NCI-H2171 treated with DMSO at 0.1 percent for 48 hours (cell line): ENCODE data around the gene KIT.
"Not testable (repeated sequence)": the region's sequence is repeated elsewhere in the genome, so short reads cannot be mapped to it uniquely, and the experiment has no call there.

Experiments used
- DNase-seq: peaks from one replicate; lab custom pipeline; 2025; lab: John Stamatoyannopoulos, UW

The KIT gene

GRCh38 chr4:54657551-54658251 lies at the start of gene KIT:
TSS of gene KIT (plus strand) at chr4:54657957. CDS start at chr4:54658015, 58 bp downstream.
- DNase-seq, result peak; percentile 75

GRCh38 chr4:54609310-54609709 lies 48.4 kb upstream of the KIT start:
- DNase-seq, result no peak

- no peak for DNase-seq
Observed at GRCh38 chr4:54614149-54614548, 43.6 kb upstream of the KIT start.

- DNase-seq, result no peak
Observed at GRCh38 chr4:54620773-54621172, 37.0 kb upstream of the KIT start.

- DNase-seq, result no peak
Observed at GRCh38 chr4:54625391-54625790, 32.4 kb upstream of the KIT start.

GRCh38 chr4:54626113-54626512 lies 31.6 kb upstream of the KIT start:
- DNase-seq, result no peak

GRCh38 chr4:54632537-54632936 lies 25.2 kb upstream of the KIT start:
- DNase-seq, result no peak

GRCh38 chr4:54633102-54633740 lies 24.5 kb upstream of the KIT start:
- not testable (repeated sequence) for DNase-seq

- DNase-seq, result no peak
Observed at GRCh38 chr4:54635318-54635717, 22.4 kb upstream of the KIT start.

- no peak for DNase-seq
Observed at GRCh38 chr4:54637325-54637724, 20.4 kb upstream of the KIT start.

GRCh38 chr4:54641101-54641500 lies 16.7 kb upstream of the KIT start:
- not testable (repeated sequence) for DNase-seq

- DNase-seq, result no peak
Observed at GRCh38 chr4:54643172-54643571, 14.6 kb upstream of the KIT start.

- DNase-seq, result no peak
Observed at GRCh38 chr4:54643958-54644751, 13.6 kb upstream of the KIT start.

GRCh38 chr4:54645830-54646229 lies 11.9 kb upstream of the KIT start:
- DNase-seq, result no peak

GRCh38 chr4:54647070-54647469 lies 10.7 kb upstream of the KIT start:
- DNase-seq, result no peak

GRCh38 chr4:54651050-54651449 lies 6.7 kb upstream of the KIT start:
- no peak for DNase-seq

- DNase-seq, result no peak
Observed at GRCh38 chr4:54654753-54655152, 3.0 kb upstream of the KIT start.

GRCh38 chr4:54657185-54657550 lies 589 bp upstream of the KIT start:
- peak; percentile 59 for DNase-seq

- peak; percentile 59 for DNase-seq
Observed at GRCh38 chr4:54658252-54659093, 716 bp downstream of the KIT start.

GRCh38 chr4:54659313-54659712 lies 1.6 kb downstream of the KIT start:
- peak; percentile 23 for DNase-seq

GRCh38 chr4:54659749-54660535 lies 2.2 kb downstream of the KIT start:
- peak; percentile 39 for DNase-seq
